Measurements from ENCODE around the gene DDX28. TPM values are rescaled to one million over a fixed set of nuclear protein-coding genes. Genes with fewer than 3 reads are reported as not detected.
A peak's percentile ranks its signal among the peaks of the same experiment; 100 is the strongest.

Gene DDX28
- total and polyA plus RNA-seq, 9 of the 15 experiments (the other 6 are each of a cell fraction or from before 2014, with no cell fraction given) = 2.8 to 24.5 (median 15.9) TPM

- TF ChIP-seq SREBF1 (IDR thresholded peaks at IDR 0.05; ENCODE audit: borderline replicate concordance, low read depth, low read length) (peak; percentile 87; the same call in 1 of the 2 replicates), THRAP3 (IDR thresholded peaks at IDR 0.05; ENCODE audit: borderline replicate concordance) (0 out of 2 replicates have a peak, but pooled peaks have one; percentile 65), ASH1L (IDR thresholded peaks at IDR 0.05; ENCODE audit: borderline replicate concordance, low read depth, partially characterized antibody) (peak; percentile 40), MTA3 (IDR thresholded peaks at IDR 0.05; ENCODE audit: borderline replicate concordance) (peak; percentile 81), FOXK2 (conservative IDR thresholded peaks at IDR 0.05 in 1 of 2, IDR thresholded peaks at IDR 0.05 in 1 of 2; ENCODE audit: low read depth in 2 of 2) (0 out of 4 replicates have a peak, but pooled peaks of 1 of the 2 experiments have one; percentile 44), POLR2A (conservative IDR thresholded peaks at IDR 0.05) (peak; percentile 89), NFYB (IDR thresholded peaks at IDR 0.05; ENCODE audit: extremely low read depth, insufficient read length) (peak; percentile 85), RBM25 (IDR thresholded peaks at IDR 0.05; ENCODE audit: low read depth, low read length, severe bottlenecking) (peak; percentile 12), POLR2AphosphoS5 (IDR thresholded peaks at IDR 0.05; ENCODE audit: control insufficient read depth, insufficient read depth, low read depth, low read length) (0 out of 2 replicates have a peak, but pooled peaks have one; percentile 23)
- TF ChIP-seq, protein P1, sequence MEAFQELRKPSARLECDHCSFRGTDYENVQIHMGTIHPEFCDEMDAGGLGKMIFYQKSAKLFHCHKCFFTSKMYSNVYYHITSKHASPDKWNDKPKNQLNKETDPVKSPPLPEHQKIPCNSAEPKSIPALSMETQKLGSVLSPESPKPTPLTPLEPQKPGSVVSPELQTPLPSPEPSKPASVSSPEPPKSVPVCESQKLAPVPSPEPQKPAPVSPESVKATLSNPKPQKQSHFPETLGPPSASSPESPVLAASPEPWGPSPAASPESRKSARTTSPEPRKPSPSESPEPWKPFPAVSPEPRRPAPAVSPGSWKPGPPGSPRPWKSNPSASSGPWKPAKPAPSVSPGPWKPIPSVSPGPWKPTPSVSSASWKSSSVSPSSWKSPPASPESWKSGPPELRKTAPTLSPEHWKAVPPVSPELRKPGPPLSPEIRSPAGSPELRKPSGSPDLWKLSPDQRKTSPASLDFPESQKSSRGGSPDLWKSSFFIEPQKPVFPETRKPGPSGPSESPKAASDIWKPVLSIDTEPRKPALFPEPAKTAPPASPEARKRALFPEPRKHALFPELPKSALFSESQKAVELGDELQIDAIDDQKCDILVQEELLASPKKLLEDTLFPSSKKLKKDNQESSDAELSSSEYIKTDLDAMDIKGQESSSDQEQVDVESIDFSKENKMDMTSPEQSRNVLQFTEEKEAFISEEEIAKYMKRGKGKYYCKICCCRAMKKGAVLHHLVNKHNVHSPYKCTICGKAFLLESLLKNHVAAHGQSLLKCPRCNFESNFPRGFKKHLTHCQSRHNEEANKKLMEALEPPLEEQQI (IDR thresholded peaks at IDR 0.05) = peak; percentile 14; the same call in 1 of the 2 replicates
Measured at GRCh38 chr16:67998779-67999688, 24.0 kb downstream of the DDX28 start, which contains the start of gene DPEP2 (continued).

All from K562 (cell line).